Trophoblast cell (in vitro differentiated cells and primary cell): ENCODE measurements around the gene CAPZB.

Experiments used
- DNase-seq, 2 donors: peaks; one replicate each; pipeline ENCODE4 v3.0.0-alpha.2; 2016
- H2AFZ ChIP-seq: 2 replicates; pipeline ENCODE4 v1.6.1; 2013; ENCODE audit warnings: low read length, moderate library complexity, mild to moderate bottlenecking; ENCODE audit not compliant: insufficient read depth, poor library complexity
- H2AK5ac ChIP-seq: 2 replicates; pipeline ENCODE4 v1.6.1; 2013; ENCODE audit warnings: mild to moderate bottlenecking, low read length
- H2BK120ac ChIP-seq: 2 replicates; pipeline ENCODE4 v1.6.1; 2013; ENCODE audit warnings: low read length, mild to moderate bottlenecking, moderate library complexity; ENCODE audit not compliant: insufficient read depth, poor library complexity
- H2BK12ac ChIP-seq: 2 replicates; pipeline ENCODE4 v1.6.1; 2013; ENCODE audit warnings: mild to moderate bottlenecking, low read length, moderate library complexity
- H2BK5ac ChIP-seq: 2 replicates; pipeline ENCODE4 v1.6.1; 2013; ENCODE audit warnings: low read length, low read depth, moderate library complexity, mild to moderate bottlenecking; ENCODE audit not compliant: poor library complexity
- H3K14ac ChIP-seq: 2 replicates; pipeline ENCODE4 v1.6.1; 2013; ENCODE audit warnings: mild to moderate bottlenecking, low read length
- H3K18ac ChIP-seq: 2 replicates; pipeline ENCODE4 v1.6.1; 2013; ENCODE audit warnings: mild to moderate bottlenecking, low read length
- H3K23ac ChIP-seq: 2 replicates; pipeline ENCODE4 v1.6.1; 2013; ENCODE audit warnings: low read length
- H3K27ac ChIP-seq: 2 replicates; pipeline ENCODE4 v1.5.1; 2013; ENCODE audit warnings: low read depth, mild to moderate bottlenecking, inconsistent platforms, low read length, moderate library complexity
- H3K27me3 ChIP-seq: 2 replicates; pipeline ENCODE4 v1.6.1; 2013; ENCODE audit warnings: inconsistent platforms, mild to moderate bottlenecking, low read length, moderate library complexity; ENCODE audit not compliant: insufficient read depth
- H3K36me3 ChIP-seq, 2 experiments: 1 replicate in 1 of 2; 2 replicates in 1 of 2; pipeline ENCODE4 v1.6.1; 2013; ENCODE audit warnings: low read length in 2 of 2, mild to moderate bottlenecking in 2 of 2, moderate library complexity in 1 of 2; ENCODE audit not compliant: insufficient read depth in 2 of 2, control insufficient read depth in 1 of 2
- H3K4ac ChIP-seq: 2 replicates; pipeline ENCODE4 v1.6.1; 2013; ENCODE audit warnings: low read depth, mild to moderate bottlenecking, low read length, moderate library complexity
- H3K4me1 ChIP-seq, 2 experiments: 1 replicate in 1 of 2; 2 replicates in 1 of 2; pipeline ENCODE4 v1.6.1; 2013; ENCODE audit warnings: low read length in 2 of 2, mild to moderate bottlenecking in 2 of 2, moderate library complexity in 1 of 2; ENCODE audit not compliant: insufficient read depth in 2 of 2, control insufficient read depth in 1 of 2
- H3K4me2 ChIP-seq: 2 replicates; pipeline ENCODE4 v1.6.1; 2013; ENCODE audit warnings: inconsistent platforms, mild to moderate bottlenecking, low read length, moderate library complexity
- H3K4me3 ChIP-seq: 2 replicates; pipeline ENCODE4 v1.5.1; 2013; ENCODE audit warnings: mild to moderate bottlenecking, low read depth, low read length, inconsistent platforms
- H3K79me1 ChIP-seq: one replicate; pipeline ENCODE4 v1.6.1; 2013; ENCODE audit warnings: low read length
- H3K79me2 ChIP-seq: 2 replicates; pipeline ENCODE4 v1.6.1; 2013; ENCODE audit warnings: low read length, mild to moderate bottlenecking; ENCODE audit not compliant: control insufficient read depth, insufficient read depth, poor library complexity
- H3K9ac ChIP-seq: 2 replicates; pipeline ENCODE4 v1.6.1; 2013; ENCODE audit warnings: mild to moderate bottlenecking, low read length
- H3K9me3 ChIP-seq: 2 replicates; pipeline ENCODE4 v1.6.1; 2013; ENCODE audit warnings: low read depth, mild to moderate bottlenecking, control low read depth, inconsistent platforms, low read length; ENCODE audit not compliant: insufficient read depth
- H4K12ac ChIP-seq: 2 replicates; pipeline ENCODE4 v1.6.1; 2013; ENCODE audit warnings: low read depth, mild to moderate bottlenecking, low read length, moderate library complexity
- H4K8ac ChIP-seq: 2 replicates; pipeline ENCODE4 v1.6.1; 2013; ENCODE audit warnings: low read depth, mild to moderate bottlenecking, low read length, moderate library complexity
- H4K91ac ChIP-seq: one replicate; pipeline ENCODE4 v1.6.1; 2013; ENCODE audit warnings: low read depth, mild to moderate bottlenecking, low read length, moderate library complexity
- WGBS: extraction: QIAGEN DNeasy Blood & Tissue Kit; methylation state at CpG from one replicate; pipeline ENCODE4 v1.1.7; 2013; ENCODE audit warnings: missing lambda C conversion rate; ENCODE audit not compliant: insufficient read length, insufficient coverage; ENCODE audit errors: extremely low coverage; 5-methylcytosine and 5-hydroxymethylcytosine counted together

The CAPZB gene

GRCh38 chr1:19410393-19410792 is 74.9 kb downstream of the CAPZB start:
- Histone ChIP-seq H3K79me1 (no peaks in the 10 kb centered on the region), H2AFZ (no peak overlapping the region), H3K18ac (no peak overlapping the region), H3K9ac (no peak overlapping the region), H4K8ac (no peak overlapping the region), H3K4me2 (no peak overlapping the region), H3K4me3 (no peak overlapping the region), H2BK120ac (no peak overlapping the region), H3K79me2 (peaks cover 9% of the 10 kb centered on the region), H3K9me3 (no peaks in the 10 kb centered on the region), H3K4ac (peak overlapping the region; percentile 17), H2BK12ac (no peak overlapping the region), H3K36me3 (peaks cover 15 to 25% of the 10 kb centered on the region in 2 experiments), H2AK5ac (no peak overlapping the region), H3K27ac (no peak overlapping the region), H3K27me3 (no peaks in the 10 kb centered on the region), H4K91ac (no peak overlapping the region), H3K14ac (no peak overlapping the region), H3K23ac (no peak overlapping the region), H2BK5ac (no peak overlapping the region), H3K4me1 (peaks cover 15 to 19% of the 10 kb centered on the region in 2 experiments), H4K12ac (no peak overlapping the region)
- no peak for DNase-seq
- WGBS: no CpG with 5 or more reads among the region's 5 CpGs

- no peak for DNase-seq
These were observed 75.6 kb downstream of the CAPZB start for GRCh38 chr1:19409477-19410341.

GRCh38 chr1:19407494-19408096 is 77.7 kb downstream of the CAPZB start:
- Histone ChIP-seq H2BK5ac (no peak overlapping the region), H4K12ac (no peak overlapping the region), H4K91ac (no peak overlapping the region), H3K79me2 (peaks cover 7% of the 10 kb centered on the region), H3K27ac (peak overlapping the region; percentile 14), H3K4me3 (no peak overlapping the region), H3K18ac (no peak overlapping the region), H3K9ac (no peak overlapping the region), H2BK12ac (no peak overlapping the region), H3K4me2 (no peak overlapping the region), H4K8ac (no peak overlapping the region), H3K27me3 (no peaks in the 10 kb centered on the region), H3K79me1 (no peaks in the 10 kb centered on the region), H3K14ac (no peak overlapping the region), H3K23ac (no peak overlapping the region), H3K4me1 (peaks cover 16 to 19% of the 10 kb centered on the region in 2 experiments), H2AFZ (no peak overlapping the region), H3K36me3 (peaks cover 12 to 26% of the 10 kb centered on the region in 2 experiments), H2BK120ac (no peak overlapping the region), H2AK5ac (no peak overlapping the region), H3K9me3 (no peaks in the 10 kb centered on the region), H3K4ac (peak overlapping the region; percentile 19)
- WGBS: no CpG with 5 or more reads among the region's 8 CpGs
- no peak for DNase-seq

More at GRCh38 chr1:19409477-19410341, 75.6 kb downstream of the CAPZB start:
- Histone ChIP-seq H3K9ac (no peak overlapping the region), H3K27me3 (no peaks in the 10 kb centered on the region), H3K4ac (no peak overlapping the region), H3K4me3 (no peak overlapping the region), H2BK12ac (no peak overlapping the region), H3K4me2 (no peak overlapping the region), H3K36me3 (peaks cover 16 to 26% of the 10 kb centered on the region in 2 experiments), H3K27ac (no peak overlapping the region), H2AK5ac (no peak overlapping the region), H2BK120ac (no peak overlapping the region), H4K12ac (no peak overlapping the region), H4K8ac (no peak overlapping the region), H3K9me3 (no peaks in the 10 kb centered on the region), H2BK5ac (no peak overlapping the region), H3K14ac (no peak overlapping the region), H4K91ac (no peak overlapping the region), H3K79me2 (peaks cover 5% of the 10 kb centered on the region), H3K23ac (no peak overlapping the region), H3K18ac (no peak overlapping the region), H3K79me1 (no peaks in the 10 kb centered on the region), H2AFZ (no peak overlapping the region), H3K4me1 (peaks cover 15 to 19% of the 10 kb centered on the region in 2 experiments)
- WGBS: no CpG with 5 or more reads among the region's 7 CpGs

DNA sequence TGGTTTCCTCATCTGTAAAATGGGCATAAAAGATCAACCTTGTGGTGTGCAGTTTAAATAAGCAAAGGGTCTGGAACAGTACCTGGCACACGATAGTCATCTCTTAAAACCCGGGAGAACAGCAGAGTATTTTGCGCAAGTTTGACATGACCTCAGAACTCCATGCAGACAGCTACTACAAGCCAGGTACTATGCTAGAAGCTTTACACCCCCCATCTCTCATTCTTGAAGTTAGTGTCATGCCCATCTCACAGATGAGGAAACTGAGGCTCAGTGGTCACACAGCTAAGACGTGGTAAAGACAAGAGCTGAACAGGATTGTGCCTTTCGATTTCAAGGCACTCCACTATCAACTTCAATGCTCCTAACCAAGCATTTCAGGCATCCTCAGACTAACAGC is 78.7 kb downstream of the CAPZB start:
- WGBS: no CpG with 5 or more reads among the region's 5 CpGs
- H2AK5ac ChIP-seq: no peak overlapping the region
- H3K4me1 ChIP-seq: peaks cover 18 to 24% of the 10 kb centered on the region in 2 experiments
- no peak overlapping the region for H4K91ac ChIP-seq
- no peak overlapping the region for H3K4me2 ChIP-seq
- no peak overlapping the region for H3K23ac ChIP-seq
- H2AFZ ChIP-seq: no peak overlapping the region
- no peak overlapping the region for H3K18ac ChIP-seq
- no peak for DNase-seq
- no peak overlapping the region for H2BK5ac ChIP-seq
- no peak overlapping the region for H3K14ac ChIP-seq
- no peak overlapping the region for H2BK12ac ChIP-seq
- H3K79me1 ChIP-seq: no peaks in the 10 kb centered on the region
- no peak overlapping the region for H3K27ac ChIP-seq
- no peak overlapping the region for H4K12ac ChIP-seq
- no peak overlapping the region for H3K9ac ChIP-seq
- peak overlapping the region; percentile 23 for H3K4ac ChIP-seq
- peaks cover 6% of the 10 kb centered on the region for H3K79me2 ChIP-seq
- no peak overlapping the region for H2BK120ac ChIP-seq
- H3K27me3 ChIP-seq: no peaks in the 10 kb centered on the region
- H3K9me3 ChIP-seq: no peaks in the 10 kb centered on the region
- no peak overlapping the region for H4K8ac ChIP-seq
- no peak overlapping the region for H3K4me3 ChIP-seq
- H3K36me3 ChIP-seq: peaks cover 10 to 21% of the 10 kb centered on the region in 2 experiments
